SU-DHL-6 (cell line): ENCODE data around the gene NATD1.

ENCODE experiments used
- EZH2phosphoT487 ChIP-seq: fragments of 200-600 bp; sonication (generic), shearing (Covaris generic); conservative IDR thresholded peaks from 2 replicates; pipeline ENCODE4 v1.6.1; 2018; ENCODE audit warnings: mild to moderate bottlenecking, antibody characterized with exemption, low read length, moderate library complexity, mixed read lengths
- TF ChIP-seq, protein P1 (sequence below): fragments of 200-600 bp; sonication (generic); IDR thresholded peaks from one replicate; pipeline ENCODE4 v1.5.1; 2017; ENCODE audit warnings: antibody characterized with exemption, mild to moderate bottlenecking, low read length, moderate library complexity; ENCODE audit not compliant: insufficient read depth, poor library complexity, severe bottlenecking

DNA sequence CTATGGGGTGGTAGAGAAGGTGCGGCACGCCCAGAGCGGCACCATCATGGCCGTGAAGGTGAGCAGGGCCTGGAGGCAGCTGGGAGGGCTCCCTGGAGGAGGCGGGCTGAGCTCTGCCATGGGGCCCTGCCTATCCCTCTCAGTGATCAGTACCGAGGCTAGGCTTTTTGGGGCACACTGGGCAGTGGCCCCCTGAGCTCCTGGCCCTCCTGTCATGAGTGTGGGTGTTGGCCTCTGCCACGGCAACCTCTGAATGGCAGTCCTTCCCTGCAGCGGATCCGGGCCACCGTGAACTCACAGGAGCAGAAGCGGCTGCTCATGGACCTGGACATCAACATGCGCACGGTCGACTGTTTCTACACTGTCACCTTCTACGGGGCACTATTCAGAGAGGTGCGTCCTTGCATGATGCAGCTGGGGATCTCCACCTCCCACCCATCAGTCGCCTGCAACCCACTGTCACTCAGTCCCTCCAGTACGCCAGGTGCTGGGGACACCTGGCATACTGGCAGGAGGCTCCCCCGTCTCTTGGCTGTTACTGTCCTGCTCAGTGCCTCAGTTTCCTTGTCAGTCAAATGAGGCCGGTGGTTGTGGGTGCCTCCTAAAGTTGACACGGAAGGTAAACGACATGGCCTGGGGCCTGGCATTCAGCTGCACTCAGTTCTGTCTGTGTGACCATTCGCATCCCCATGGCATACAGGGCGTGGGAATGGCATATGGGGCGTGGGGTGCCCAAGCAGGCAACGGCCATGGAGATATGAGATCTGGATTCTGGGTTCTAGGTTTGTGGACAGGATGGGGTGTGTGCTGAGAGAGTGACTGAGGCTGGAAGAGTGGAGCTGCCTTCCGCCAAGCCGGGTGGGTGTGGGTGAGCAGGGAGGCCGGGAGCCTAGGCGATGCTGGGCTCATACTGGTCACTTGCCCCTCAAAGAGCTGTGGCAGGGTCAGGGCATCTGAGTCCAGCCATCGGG is 47.7 kb upstream of the NATD1 start:
- TF ChIP-seq EZH2phosphoT487, result no peak
- TF ChIP-seq, protein P1, sequence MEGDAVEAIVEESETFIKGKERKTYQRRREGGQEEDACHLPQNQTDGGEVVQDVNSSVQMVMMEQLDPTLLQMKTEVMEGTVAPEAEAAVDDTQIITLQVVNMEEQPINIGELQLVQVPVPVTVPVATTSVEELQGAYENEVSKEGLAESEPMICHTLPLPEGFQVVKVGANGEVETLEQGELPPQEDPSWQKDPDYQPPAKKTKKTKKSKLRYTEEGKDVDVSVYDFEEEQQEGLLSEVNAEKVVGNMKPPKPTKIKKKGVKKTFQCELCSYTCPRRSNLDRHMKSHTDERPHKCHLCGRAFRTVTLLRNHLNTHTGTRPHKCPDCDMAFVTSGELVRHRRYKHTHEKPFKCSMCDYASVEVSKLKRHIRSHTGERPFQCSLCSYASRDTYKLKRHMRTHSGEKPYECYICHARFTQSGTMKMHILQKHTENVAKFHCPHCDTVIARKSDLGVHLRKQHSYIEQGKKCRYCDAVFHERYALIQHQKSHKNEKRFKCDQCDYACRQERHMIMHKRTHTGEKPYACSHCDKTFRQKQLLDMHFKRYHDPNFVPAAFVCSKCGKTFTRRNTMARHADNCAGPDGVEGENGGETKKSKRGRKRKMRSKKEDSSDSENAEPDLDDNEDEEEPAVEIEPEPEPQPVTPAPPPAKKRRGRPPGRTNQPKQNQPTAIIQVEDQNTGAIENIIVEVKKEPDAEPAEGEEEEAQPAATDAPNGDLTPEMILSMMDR, result no peak
